ENCODE measurements around the gene FLYWCH1. TPM values are rescaled to one million over a fixed set of nuclear protein-coding genes. Genes with fewer than 3 reads are reported as not detected.

The FLYWCH1 gene
- total and polyA plus RNA-seq, 7 experiments from 2014 or later, result 12.4 to 149 (median 72.3) TPM

DNA sequence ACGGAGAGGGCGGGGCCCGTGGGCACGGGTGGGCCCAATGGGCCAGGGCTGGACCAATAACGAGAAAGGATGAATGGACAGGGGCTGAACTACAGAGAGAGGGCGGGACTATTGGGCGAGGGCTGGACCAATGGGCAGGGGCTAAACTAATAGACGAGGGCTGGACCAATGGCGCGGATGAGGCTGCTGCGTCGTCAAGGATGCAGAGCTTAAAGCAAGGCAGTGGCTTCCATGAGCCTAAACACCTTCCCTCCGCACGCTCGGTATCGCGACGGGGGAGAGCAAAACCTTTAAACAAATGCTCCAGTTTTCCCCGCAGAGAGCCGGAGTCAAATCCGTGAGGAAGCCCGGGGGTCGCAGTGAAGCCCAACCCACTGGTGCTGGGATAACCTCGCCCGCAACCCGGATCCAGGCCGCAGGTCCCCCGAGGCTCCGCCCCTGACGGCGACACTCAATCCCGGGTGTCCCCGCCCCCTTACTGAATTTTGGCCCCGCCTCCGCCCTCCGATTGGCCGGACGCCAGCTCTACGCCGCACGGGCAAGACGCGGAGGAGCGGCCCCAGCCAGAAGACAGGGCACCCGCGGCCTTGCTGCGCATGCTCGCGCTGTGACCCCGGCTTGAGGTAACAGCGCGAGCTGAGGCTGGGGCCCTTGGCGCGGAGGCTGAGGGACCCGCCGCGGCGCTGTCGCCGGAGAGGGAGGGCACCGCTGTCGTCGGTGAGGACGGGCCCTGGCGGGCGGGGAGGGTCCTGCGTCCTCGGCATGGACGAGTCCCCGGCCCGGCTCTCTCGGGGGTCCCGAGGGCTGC is 28.9 kb upstream of the FLYWCH1 start, which contains the start of gene FLYWCH2:
FLYWCH2 (plus strand) TSS at position 566 of the 808 bp plus-strand sequence. CDS start 13,235 bp downstream, outside the sequence.
- Mint-ChIP-seq H3K27me3 (no peaks in the 10 kb centered on the region), H3K27ac (peak within 1 kb of the TSS; percentile 93 to 99 (median 97)), H3K4me3 (peak within 1 kb of the TSS; percentile 90 to 97 (median 94)), H3K36me3 (peaks cover 0 to 3% (median 0%) of the 10 kb centered on the region in 5 donors), H3K4me1 (peaks cover 0 to 18% (median 13%) of the 10 kb centered on the region in 7 donors), H3K9me3 (no peaks in the 10 kb centered on the region)
- H3K4me3 ChIP-seq (ENCODE audit: low read length), result peak within 1 kb of the TSS; percentile 69
- H3K36me3 ChIP-seq (ENCODE audit: control insufficient read depth in 2 of 3, insufficient read depth in 3 of 3, low read length in 3 of 3), result peaks cover 0 to 3% (median 0%) of the 10 kb centered on the region in 3 experiments
- H3K9me3 ChIP-seq (ENCODE audit: control insufficient read depth in 2 of 3, low read length in 3 of 3), result no peaks in the 10 kb centered on the region
- intact Hi-C loops (cut with micrococcal nuclease), result loop anchor here (1.0 to 5.0 kb wide), 11 partner anchors 8 to 1734 kb away; partner anchors contain the start of genes ELOB (in 1 of the 2), FLYWCH1 (in 1 of the 2), HCFC1R1 (in 1 of the 2) and PKMYT1 (in 1 of the 2)
- H3K27ac ChIP-seq (ENCODE audit: low read depth, low read length), result peak within 1 kb of the TSS; percentile 84
- DNase-seq, result peak; percentile 98 to 100 (median 100)
- CTCF ChIA-PET, result interaction anchor here (0.5 to 2.3 kb wide), 10 partner anchors 15 to 889 kb away, joined by 3 to 8 read pairs (median 3); no protein-coding TSS in a partner anchor
- POLR2A ChIA-PET, result interaction anchor here (0.7 to 2.8 kb wide), 15 partner anchors 9 to 105 kb away, joined by 3 to 37 read pairs (median 5); partner anchors contain the start of genes ELOB and FLYWCH1
- ATAC-seq, result peak; percentile 94
- peaks cover 6% of the 10 kb centered on the region in 2 donors for H3K4me1 ChIP-seq (ENCODE audit: control insufficient read depth in 2 of 2, insufficient read depth in 2 of 2, low read length in 2 of 2)
- no peaks in the 10 kb centered on the region for H3K27me3 ChIP-seq (ENCODE audit: control insufficient read depth in 2 of 2, insufficient read depth in 2 of 2, low read length in 2 of 2)

GRCh38 chr16:2883458-2883908 is 28.2 kb upstream of the FLYWCH1 start:
- Histone ChIP-seq H3K27ac (ENCODE audit: low read depth, low read length) (peak overlapping the region; percentile 84), H3K9me3 (ENCODE audit: control insufficient read depth in 2 of 3, low read length in 3 of 3) (no peaks in the 10 kb centered on the region), H3K27me3 (ENCODE audit: control insufficient read depth in 2 of 2, insufficient read depth in 2 of 2, low read length in 2 of 2) (no peaks in the 10 kb centered on the region), H3K36me3 (ENCODE audit: control insufficient read depth in 2 of 3, insufficient read depth in 3 of 3, low read length in 3 of 3) (peaks cover 0 to 3% (median 0%) of the 10 kb centered on the region in 3 experiments), H3K4me1 (ENCODE audit: control insufficient read depth in 2 of 2, insufficient read depth in 2 of 2, low read length in 2 of 2) (peaks cover 6% of the 10 kb centered on the region in 2 donors), H3K4me3 (ENCODE audit: low read length) (peak overlapping the region; percentile 69)
- Mint-ChIP-seq H3K9me3 (no peaks in the 10 kb centered on the region), H3K4me1 (peaks cover 0 to 19% (median 14%) of the 10 kb centered on the region in 7 donors), H3K27ac (peak overlapping the region; percentile 76 to 99 (median 90)), H3K27me3 (no peaks in the 10 kb centered on the region), H3K36me3 (peaks cover 0 to 3% (median 0%) of the 10 kb centered on the region in 5 donors), H3K4me3 (peak overlapping the region; percentile 83 to 94 (median 91))
- ChIA-PET POLR2A (interaction anchor here (0.8 to 2.8 kb wide), 11 partner anchors 9 to 98 kb away, joined by 3 to 37 read pairs (median 5); partner anchors contain the start of gene FLYWCH1), CTCF (interaction anchor here (0.5 to 2.3 kb wide), 6 partner anchors 16 to 78 kb away, joined by 3 to 8 read pairs (median 4); no protein-coding TSS in a partner anchor)
- DNase-seq (peak in 2 of 9 donors; percentile 18 to 41), ATAC-seq (no peak)
- intact Hi-C loops (cut with micrococcal nuclease), result loop anchor here (1.0 to 5.0 kb wide), 9 partner anchors 8 to 1734 kb away; partner anchors contain the start of genes ELOB (in 1 of the 2), HCFC1R1 (in 1 of the 2), PKMYT1 (in 1 of the 2) and SRRM2 (in 1 of the 2)

- peak overlapping the region; percentile 69 for H3K4me3 ChIP-seq (ENCODE audit: low read length)
- intact Hi-C loops (cut with micrococcal nuclease), result loop anchor here (5.0 kb wide), 3 partner anchors 98 to 1733 kb away; partner anchors contain the start of genes ELOB (in 1 of the 2) and PKMYT1 (in 1 of the 2)
These were observed 27.7 kb upstream of the FLYWCH1 start for GRCh38 chr16:2884041-2884451.

GRCh38 chr16:2894231-2894630 is 17.5 kb upstream of the FLYWCH1 start:
- DNase-seq, result no peak
- intact Hi-C loops (cut with micrococcal nuclease), result no loop called here
- CTCF ChIA-PET, result no interaction called here

More at GRCh38 chr16:2884041-2884451, 27.7 kb upstream of the FLYWCH1 start:
- Histone ChIP-seq H3K27ac (ENCODE audit: low read depth, low read length) (peak overlapping the region; percentile 84), H3K36me3 (ENCODE audit: control insufficient read depth in 2 of 3, insufficient read depth in 3 of 3, low read length in 3 of 3) (peaks cover 0 to 3% (median 0%) of the 10 kb centered on the region in 3 experiments), H3K27me3 (ENCODE audit: control insufficient read depth in 2 of 2, insufficient read depth in 2 of 2, low read length in 2 of 2) (no peaks in the 10 kb centered on the region), H3K4me1 (ENCODE audit: control insufficient read depth in 2 of 2, insufficient read depth in 2 of 2, low read length in 2 of 2) (peaks cover 6% of the 10 kb centered on the region in 2 donors), H3K9me3 (ENCODE audit: control insufficient read depth in 2 of 3, low read length in 3 of 3) (no peaks in the 10 kb centered on the region)
- ChIA-PET POLR2A (interaction anchor here (1.1 to 2.8 kb wide), 5 partner anchors 15 to 43 kb away, joined by 3 to 37 read pairs (median 5); partner anchors contain the start of gene FLYWCH1), CTCF (interaction anchor here (0.7 to 2.3 kb wide), 3 partner anchors 16 to 23 kb away, joined by 3 to 8 read pairs (median 4); no protein-coding TSS in a partner anchor)
- Mint-ChIP-seq H3K4me1 (peaks cover 0 to 20% (median 15%) of the 10 kb centered on the region in 7 donors), H3K27me3 (no peaks in the 10 kb centered on the region), H3K9me3 (no peaks in the 10 kb centered on the region), H3K36me3 (peaks cover 0 to 3% (median 0%) of the 10 kb centered on the region in 5 donors), H3K27ac (peak overlapping the region; percentile 76 to 99 (median 90)), H3K4me3 (peak overlapping the region; percentile 83 to 94 (median 91))
- no peak for DNase-seq
- no peak for ATAC-seq

GRCh38 chr16:2895813-2896212 is 15.9 kb upstream of the FLYWCH1 start:
- CTCF ChIA-PET, result no interaction called here
- Mint-ChIP-seq H3K27me3 (no peaks in the 10 kb centered on the region), H3K36me3 (no peaks in the 10 kb centered on the region), H3K4me1 (no peaks in the 10 kb centered on the region), H3K4me3 (no peak overlapping the region), H3K9me3 (no peaks in the 10 kb centered on the region), H3K27ac (no peak overlapping the region)
- H3K4me1 ChIP-seq (ENCODE audit: control insufficient read depth in 2 of 2, insufficient read depth in 2 of 2, low read length in 2 of 2), result no peaks in the 10 kb centered on the region
- DNase-seq (no peak), ATAC-seq (no peak)
- H3K27me3 ChIP-seq (ENCODE audit: control insufficient read depth in 2 of 2, insufficient read depth in 2 of 2, low read length in 2 of 2), result no peaks in the 10 kb centered on the region
- no peak overlapping the region for H3K27ac ChIP-seq (ENCODE audit: low read depth, low read length)
- no peak overlapping the region for H3K4me3 ChIP-seq (ENCODE audit: low read length)
- no peaks in the 10 kb centered on the region for H3K9me3 ChIP-seq (ENCODE audit: control insufficient read depth in 2 of 3, low read length in 3 of 3)
- intact Hi-C loops (cut with micrococcal nuclease), result no loop called here
- POLR2A ChIA-PET, result no interaction called here
- peaks cover 0 to 36% (median 0%) of the 10 kb centered on the region in 3 experiments for H3K36me3 ChIP-seq (ENCODE audit: control insufficient read depth in 2 of 3, insufficient read depth in 3 of 3, low read length in 3 of 3)

More at GRCh38 chr16:2894231-2894630, 17.5 kb upstream of the FLYWCH1 start:
- Histone ChIP-seq H3K27me3 (ENCODE audit: control insufficient read depth in 2 of 2, insufficient read depth in 2 of 2, low read length in 2 of 2) (no peaks in the 10 kb centered on the region), H3K4me1 (ENCODE audit: control insufficient read depth in 2 of 2, insufficient read depth in 2 of 2, low read length in 2 of 2) (no peaks in the 10 kb centered on the region), H3K27ac (ENCODE audit: low read depth, low read length) (no peak overlapping the region), H3K4me3 (ENCODE audit: low read length) (no peak overlapping the region), H3K36me3 (ENCODE audit: control insufficient read depth in 2 of 3, insufficient read depth in 3 of 3, low read length in 3 of 3) (peaks cover 0 to 36% (median 0%) of the 10 kb centered on the region in 3 experiments), H3K9me3 (ENCODE audit: control insufficient read depth in 2 of 3, low read length in 3 of 3) (no peaks in the 10 kb centered on the region)
- Mint-ChIP-seq H3K4me1 (no peaks in the 10 kb centered on the region), H3K27me3 (no peaks in the 10 kb centered on the region), H3K4me3 (no peak overlapping the region), H3K27ac (no peak overlapping the region), H3K36me3 (no peaks in the 10 kb centered on the region), H3K9me3 (no peaks in the 10 kb centered on the region)
- POLR2A ChIA-PET, result interaction anchor here (1.0 kb wide), 1 partner anchor 11 kb away, joined by 3 read pairs; the partner anchor contains the start of gene FLYWCH2
- no peak for ATAC-seq

- no peaks in the 10 kb centered on the region for H3K4me1 ChIP-seq (ENCODE audit: control insufficient read depth in 2 of 2, insufficient read depth in 2 of 2, low read length in 2 of 2)
- Mint-ChIP-seq H3K27ac (no peak overlapping the region), H3K36me3 (no peaks in the 10 kb centered on the region), H3K9me3 (no peaks in the 10 kb centered on the region), H3K27me3 (no peaks in the 10 kb centered on the region), H3K4me1 (no peaks in the 10 kb centered on the region), H3K4me3 (no peak overlapping the region)
- no peak overlapping the region for H3K4me3 ChIP-seq (ENCODE audit: low read length)
- ATAC-seq, result no peak
- H3K27me3 ChIP-seq (ENCODE audit: control insufficient read depth in 2 of 2, insufficient read depth in 2 of 2, low read length in 2 of 2), result no peaks in the 10 kb centered on the region
- peaks cover 0 to 36% (median 0%) of the 10 kb centered on the region in 3 experiments for H3K36me3 ChIP-seq (ENCODE audit: control insufficient read depth in 2 of 3, insufficient read depth in 3 of 3, low read length in 3 of 3)
- intact Hi-C loops (cut with micrococcal nuclease), result no loop called here
- DNase-seq, result no peak
- H3K27ac ChIP-seq (ENCODE audit: low read depth, low read length), result no peak overlapping the region
- H3K9me3 ChIP-seq (ENCODE audit: control insufficient read depth in 2 of 3, low read length in 3 of 3), result no peaks in the 10 kb centered on the region
- ChIA-PET POLR2A (no interaction called here), CTCF (no interaction called here)
These were observed 15.2 kb upstream of the FLYWCH1 start for GRCh38 chr16:2896480-2897010.

All from naive thymus-derived CD4-positive, alpha-beta T cell (primary cell).